ENCODE data around the gene TFCP2.

The TFCP2 gene

DNA sequence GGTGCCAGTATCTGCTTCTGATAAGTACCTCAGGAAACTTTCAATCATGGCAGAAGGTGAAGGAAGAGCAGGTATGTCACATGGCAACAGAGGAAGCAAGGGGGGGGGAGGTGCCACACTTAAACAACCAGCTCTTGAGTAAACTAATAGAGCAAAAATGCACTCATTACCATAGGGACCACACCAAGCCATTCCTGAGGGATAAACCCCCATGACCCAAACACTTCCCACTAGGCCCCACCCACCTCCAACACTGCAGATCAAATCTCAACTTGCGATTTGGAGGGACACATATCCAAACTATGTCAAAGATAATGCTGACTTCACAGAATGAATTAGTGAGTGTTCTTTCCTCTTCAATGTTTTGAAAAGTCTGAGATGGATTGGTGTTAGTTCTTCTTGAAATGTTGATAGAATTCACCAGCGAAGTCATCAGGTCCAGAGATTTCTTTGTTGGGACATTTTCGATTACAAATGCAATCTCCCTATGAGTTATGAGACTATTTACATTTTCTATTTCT lies 16.6 kb downstream of the TFCP2 start:
- no peak for DNase-seq (ENCODE audit: low read depth in 2 of 2)

DNA sequence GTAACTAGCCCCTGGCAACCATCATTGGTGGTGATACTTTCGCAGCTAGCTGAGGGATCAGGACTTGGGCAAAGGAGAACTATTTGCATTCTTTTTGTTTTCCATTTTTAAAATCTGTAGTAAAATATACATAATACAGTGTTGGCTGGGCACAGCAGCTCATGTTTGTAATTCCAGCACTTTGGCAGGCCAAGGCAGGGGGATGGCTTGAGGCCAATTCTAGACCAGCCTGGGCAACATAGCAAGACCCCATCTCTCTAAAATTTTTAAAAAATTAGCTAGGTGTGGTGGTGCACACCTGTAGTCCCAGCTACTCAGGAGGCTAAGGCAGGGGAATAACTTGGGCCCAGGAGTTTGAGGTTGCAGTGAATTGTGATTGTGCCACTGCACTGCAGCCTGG lies 20.0 kb downstream of the TFCP2 start:
- no peak for DNase-seq (ENCODE audit: low read depth in 2 of 2)

DNA sequence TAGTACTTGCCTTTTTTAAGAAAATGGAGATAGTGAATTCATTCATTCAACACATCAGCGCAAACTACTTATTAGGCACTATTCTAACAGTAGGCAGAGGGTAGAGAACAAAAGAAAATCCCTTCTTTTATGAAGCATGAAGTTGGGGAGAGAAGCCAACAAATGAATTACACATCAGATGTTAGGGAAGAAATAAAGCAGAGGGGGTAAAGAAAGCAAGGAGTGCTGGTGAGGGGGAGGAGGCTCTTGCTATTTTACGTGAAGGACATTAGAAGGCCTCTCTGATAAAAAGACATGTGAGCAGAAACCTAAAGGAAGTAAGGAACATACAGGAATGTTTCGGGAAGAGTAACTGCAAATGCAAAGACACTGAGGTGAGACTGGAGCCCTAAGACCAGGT lies 22.2 kb downstream of the TFCP2 start:
- no peak for DNase-seq (ENCODE audit: low read depth in 2 of 2)

DNA sequence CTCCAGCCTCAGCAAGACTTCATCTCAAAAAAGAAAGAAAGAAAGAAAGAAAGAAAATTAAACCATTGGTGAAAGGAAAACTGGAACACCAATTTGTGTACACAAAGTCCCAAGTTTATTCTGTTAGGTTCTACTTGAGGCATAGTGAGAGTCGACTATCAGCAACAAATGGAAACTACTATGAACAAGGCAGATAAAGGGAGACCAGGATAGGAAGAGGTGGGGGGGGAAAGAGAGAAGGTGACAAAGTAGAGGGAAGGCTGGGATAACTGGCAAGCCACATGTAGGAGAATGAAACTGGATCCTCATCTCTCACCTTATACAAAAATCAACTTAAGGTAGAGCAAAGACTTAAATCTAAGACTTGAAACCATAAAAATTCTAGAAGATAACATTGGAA lies 25.6 kb downstream of the TFCP2 start:
- DNase-seq (ENCODE audit: low read depth in 2 of 2) = no peak

DNA sequence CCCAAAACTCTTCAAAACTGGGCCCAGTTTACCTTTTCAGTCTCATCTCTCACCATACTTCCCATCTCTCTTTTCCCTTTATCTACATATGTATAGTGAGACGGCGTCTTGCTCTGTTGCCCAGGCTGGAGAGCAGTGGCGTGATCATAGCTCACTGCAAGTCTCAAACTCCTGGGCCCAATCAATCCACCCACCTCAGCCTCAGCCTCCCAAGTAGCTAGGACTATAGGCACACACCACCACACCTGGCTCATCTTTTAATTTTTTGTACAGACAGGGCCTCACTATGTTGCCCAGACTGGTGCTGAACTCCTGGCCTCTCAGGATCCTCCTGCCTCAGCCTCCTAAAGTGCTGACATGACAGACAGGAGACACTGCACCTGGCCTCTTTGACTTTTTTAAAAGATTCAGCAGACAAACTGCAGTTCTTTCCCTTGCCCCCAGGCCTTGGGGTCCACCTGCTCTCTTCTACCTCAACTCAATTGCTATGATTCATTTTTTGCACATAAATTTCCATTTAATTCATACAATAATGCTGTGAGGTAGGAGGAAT lies 33.6 kb downstream of the TFCP2 start:
- DNase-seq (ENCODE audit: low read depth in 2 of 2) = no peak

DNA sequence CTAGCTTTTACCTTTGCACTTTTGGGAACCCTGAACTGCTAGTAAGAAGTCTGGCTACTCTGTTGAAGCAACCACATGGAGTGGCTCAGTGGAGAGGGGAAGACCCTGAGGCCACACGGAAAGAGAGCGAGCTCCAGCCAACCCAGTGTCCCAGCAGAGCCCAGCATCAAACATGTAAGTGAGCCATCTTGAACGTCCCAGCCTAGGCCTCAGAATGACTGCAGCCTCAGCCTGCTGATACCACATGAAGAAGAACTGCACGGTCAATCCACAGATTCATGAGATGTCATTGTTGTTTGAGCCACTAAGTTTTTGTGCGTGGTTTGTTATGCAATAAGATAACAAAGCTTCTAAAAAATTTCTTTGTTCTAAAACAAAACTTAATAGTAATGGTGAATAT lies 40.2 kb downstream of the TFCP2 start:
- no peak for DNase-seq (ENCODE audit: low read depth in 2 of 2)

DNA sequence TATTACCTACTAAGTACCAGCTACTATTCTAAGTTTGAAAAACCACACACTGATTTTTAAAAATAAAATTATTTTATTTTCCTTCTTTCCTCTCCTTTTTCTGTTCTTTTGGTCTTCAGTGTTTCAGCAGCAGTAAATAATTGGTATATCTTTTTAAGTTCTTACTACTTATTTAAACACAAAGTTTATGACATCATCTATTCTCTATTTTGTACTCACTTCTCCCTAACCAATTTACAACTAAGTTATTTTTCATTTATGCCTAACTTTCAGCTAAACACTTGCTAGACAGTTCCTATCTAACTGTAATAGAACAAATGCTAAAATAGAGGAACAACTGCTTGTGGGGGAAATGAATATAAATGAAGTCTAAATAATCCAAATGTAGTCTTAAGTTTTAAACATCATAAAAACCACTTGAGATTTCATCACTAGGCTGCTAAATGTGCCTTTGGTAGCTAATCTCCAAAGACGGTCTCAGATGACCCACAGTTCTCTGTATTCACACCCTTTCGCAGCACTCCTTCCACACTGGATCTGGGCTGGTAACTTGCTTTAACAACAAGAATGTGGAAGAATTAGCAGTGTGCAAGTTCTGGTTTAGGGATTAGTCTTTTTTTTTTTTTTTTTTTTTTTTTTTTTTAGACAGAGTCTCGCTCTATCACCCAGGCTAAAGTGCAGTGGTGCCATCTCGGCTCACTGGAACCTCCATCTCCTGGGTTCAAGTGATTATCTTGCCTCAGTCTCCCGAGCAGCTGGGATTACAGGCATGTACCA lies 41.0 kb downstream of the TFCP2 start:
- no peak for DNase-seq (ENCODE audit: low read depth in 2 of 2)

DNA sequence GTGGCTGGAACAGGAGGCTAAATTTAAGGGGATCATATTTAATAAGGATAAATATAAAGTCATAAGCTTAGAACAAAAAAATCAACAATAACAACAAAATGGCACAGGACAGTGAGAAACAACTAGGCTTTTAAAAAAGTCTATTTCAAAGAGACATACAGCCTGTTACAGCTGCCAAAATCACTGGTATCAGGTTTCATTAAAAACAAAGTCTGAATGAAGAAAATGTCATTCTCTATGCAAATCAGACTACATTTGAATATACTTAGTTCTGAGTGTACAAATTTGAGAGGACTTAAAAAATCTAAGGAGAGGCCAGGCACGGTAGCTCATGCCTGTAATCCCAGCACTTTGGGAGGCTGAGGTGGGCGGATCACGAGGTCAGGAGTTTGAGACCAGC lies 44.0 kb downstream of the TFCP2 start:
- no peak for DNase-seq (ENCODE audit: low read depth in 2 of 2)

DNA sequence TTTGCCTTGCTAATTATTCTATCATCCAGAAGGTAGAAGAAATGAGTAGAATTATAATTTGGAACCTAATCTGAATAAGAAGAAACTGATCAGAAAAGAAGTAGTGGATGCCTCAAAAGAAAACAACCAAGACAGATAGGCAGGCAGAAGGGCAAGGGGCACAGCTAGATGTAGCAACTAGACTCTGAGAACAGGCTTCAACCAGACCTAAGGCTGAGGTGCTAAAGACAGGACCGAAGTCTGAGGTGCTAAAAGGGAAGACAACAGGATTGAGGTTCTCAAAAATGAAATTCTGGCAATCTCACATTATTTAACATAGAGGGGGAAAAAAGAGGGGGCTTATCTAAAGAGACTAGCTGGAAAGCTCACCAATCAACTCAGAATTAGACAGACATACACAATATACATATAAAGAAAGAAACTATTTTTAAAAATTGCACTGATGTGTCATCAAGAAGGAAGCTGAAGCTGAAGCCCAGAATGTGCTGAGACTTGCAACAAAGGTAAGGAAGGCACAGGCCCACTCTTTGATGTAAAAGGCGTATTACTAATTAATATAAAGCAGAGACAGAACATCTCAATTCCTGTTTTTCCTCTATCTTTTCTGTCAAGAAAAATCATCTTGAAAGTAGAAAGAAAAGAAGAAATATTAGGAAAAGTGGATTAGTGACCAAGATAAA lies 45.7 kb downstream of the TFCP2 start:
- no peak for DNase-seq (ENCODE audit: low read depth in 2 of 2)

DNA sequence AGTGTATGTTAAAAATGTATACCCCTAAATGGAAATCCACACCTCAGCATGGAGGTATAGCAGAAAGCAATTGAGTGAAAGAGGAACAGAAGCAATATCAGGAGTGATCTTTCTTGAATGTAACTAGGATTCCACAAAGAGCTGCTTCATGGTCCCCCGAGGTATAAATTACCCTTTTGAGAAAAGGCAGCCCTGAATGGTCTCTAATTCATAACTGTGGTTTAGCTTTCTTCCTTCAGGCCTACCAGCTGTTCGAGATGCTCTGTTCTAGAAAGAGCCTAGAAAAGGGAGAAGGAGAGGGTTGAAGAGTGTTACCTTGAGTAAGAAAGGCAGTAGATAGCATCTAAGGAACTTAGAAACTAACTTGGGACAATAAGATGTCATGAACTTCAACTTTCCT lies 46.6 kb downstream of the TFCP2 start:
- no peak for DNase-seq (ENCODE audit: low read depth in 2 of 2)

DNA sequence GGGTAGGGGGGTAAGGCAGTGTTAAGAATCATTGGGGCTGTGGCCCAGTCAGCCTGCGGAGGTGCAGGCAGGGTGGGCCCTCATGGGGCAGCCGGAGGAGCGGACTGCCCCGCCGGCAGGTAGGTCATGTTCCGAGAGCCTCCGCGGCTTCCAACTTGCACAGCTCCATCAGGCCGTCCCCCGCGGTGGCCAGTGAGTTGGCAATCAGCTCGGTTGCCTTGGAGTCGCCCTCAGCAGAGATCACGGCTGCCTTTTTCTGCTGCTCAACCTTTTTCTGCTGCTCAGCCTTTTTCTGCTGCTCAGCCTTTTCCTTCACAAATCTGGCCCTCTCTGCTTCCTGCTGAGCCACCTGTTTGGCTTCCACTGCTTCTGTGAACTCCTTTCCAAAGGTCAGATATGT lies 48.4 kb downstream of the TFCP2 start:
- DNase-seq (ENCODE audit: low read depth in 2 of 2) = no peak

DNA sequence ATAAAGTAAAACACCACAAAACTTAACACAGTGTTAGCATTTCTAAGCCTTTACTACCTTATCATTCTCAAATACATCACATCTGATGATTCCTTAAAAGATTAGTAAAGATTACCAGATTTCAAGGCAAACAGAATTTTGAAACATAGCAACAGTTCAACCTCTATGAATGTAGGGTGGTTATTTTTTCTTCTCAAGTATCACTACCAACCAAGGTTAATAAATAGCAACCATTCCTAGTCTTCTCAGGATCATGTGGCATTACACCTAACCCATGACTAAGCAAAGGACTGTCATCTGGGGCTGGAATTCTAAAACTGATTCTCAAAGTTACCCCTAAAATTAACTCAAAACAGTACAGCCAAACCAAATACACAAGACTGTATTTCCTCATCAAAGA lies 50.1 kb downstream of the TFCP2 start:
- no peak for DNase-seq (ENCODE audit: low read depth in 2 of 2)

DNA sequence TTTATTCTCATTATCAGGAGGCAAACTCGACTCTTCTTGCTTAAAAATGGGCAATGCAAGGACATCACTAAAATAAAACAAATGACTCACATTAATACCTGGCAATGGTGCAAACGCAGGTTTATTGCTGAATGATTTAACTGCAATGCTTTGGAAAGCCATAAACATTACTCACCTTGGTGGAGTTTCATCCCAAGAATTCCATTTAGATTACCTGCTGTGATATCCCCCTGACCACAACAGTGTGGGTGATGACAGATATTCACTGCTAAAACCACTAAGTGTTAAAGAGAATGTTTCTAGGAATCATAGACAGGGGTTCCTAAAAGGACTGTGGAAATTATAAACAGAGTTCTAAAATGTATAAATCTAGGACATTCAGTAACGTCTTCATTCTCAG lies 54.2 kb downstream of the TFCP2 start:
- no peak for DNase-seq (ENCODE audit: low read depth in 2 of 2)

DNA sequence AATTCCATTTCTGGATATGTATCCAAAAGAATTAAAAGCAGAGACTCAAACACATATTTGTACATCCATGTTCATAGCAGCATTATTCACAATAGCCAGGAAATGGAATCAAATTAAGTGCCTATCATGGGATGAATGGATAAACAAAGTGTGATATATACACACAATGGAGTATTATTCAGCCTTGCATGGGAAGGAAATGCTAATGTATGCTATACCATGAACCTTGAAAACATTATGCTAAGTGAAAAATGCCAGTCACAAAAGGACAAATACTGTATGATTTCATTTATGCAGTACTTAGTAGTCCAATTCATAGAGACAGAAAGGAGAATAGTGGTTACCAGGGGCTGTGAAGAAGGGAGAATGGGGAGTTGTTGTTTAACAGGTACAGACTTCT lies 57.4 kb downstream of the TFCP2 start:
- DNase-seq (ENCODE audit: low read depth in 2 of 2) = no peak

DNA sequence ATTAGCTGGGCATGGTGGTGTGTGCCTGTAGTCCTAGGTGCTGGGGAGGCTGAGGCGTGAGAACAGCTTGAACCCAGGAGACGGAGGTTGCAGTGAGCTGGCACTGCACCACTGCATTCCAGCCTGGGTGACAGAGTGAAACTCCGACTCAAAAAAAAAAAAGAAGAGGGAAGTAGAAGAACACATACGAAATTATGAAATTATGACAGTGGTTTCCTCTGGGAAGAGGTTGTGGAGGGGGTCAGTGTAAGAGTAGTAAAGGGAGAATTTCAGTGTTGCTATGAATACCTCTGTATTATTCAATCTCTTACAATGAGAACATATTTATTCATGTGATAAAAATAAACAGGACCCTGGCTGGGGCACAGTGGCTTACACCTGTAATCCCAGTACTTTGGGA lies 64.8 kb downstream of the TFCP2 start:
- no peak for DNase-seq (ENCODE audit: low read depth in 2 of 2)

DNA sequence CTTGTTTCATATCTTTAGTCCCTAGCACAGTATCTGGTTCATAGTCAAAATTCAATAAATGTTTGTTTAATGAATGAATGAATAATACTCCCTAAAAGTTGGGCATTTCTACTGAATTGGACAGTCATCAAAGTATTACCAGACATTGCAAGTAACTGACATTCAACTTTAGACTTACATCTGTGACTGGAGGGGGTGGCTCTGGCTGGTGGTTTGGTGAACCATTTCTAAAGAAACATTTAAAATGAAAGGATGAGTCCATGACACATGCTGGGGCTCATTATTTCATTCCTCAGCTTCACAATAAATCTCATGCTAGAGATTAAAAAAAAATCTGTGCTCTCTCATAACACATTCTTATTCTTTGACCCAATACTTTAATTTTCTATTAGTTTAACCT lies 69.0 kb downstream of the TFCP2 start:
- no peak for DNase-seq (ENCODE audit: low read depth in 2 of 2)

DNA sequence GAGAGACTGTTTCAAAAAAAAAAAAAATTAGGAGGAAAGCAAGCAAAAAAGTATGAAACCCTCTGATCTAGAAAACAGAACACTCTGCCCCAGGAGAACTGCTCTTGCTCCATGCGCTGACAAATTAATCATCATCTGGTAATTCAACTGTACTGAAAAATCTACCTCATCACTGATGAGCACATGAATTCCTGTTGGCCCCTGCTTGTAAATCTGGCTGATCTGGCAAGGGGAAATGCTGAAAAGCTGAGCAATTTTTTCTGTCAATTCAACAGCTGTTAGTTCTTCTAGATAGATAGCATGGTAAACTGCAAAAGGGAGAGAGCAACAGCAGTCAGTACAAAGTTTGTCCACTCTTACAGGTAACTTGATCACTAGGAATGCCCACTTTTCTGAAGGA lies 74.3 kb downstream of the TFCP2 start:
- DNase-seq (ENCODE audit: low read depth in 2 of 2) = no peak

DNA sequence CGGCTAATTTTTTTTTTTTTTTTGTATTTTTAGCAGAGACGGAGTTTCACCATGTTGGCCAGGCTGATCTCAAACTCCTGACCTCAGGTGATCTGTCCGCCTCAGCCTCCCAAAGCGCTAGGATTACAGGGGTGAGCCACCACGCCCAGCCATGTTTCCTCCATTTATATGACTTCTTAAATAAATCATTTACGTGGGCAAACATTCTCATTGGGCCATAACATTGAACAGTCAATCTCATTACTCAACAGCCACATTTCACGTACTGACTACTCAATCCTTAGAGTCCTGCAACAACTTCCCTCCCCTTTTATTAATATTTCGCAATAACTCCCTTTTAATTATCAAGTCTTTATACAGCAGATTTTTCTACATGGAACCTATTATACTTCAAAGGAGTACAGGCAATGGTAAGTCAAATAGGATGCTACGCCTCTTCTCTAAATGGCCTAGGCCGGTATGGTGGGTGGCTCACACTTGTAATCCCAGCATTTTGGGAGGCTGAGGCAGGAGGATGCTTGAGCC lies 82.2 kb downstream of the TFCP2 start:
- DNase-seq (ENCODE audit: low read depth in 2 of 2) = no peak

DNA sequence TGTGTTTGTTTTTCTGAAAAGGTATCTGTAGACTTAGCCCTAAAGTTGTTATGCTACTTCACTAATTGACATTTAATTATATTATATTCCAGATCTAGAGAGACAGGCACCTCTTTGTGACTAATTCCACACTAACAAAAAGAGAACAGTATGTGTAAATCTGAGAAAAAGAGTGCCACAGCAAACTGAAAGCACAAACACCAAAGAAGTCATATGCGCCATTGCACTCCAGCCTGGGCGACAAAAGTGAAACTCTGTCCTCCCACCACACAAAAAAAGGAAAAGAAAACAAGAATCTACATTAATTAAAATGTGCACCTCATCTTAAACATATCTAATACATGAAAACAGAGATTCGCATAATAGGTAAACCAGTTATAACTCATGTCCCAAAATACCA lies 85.1 kb downstream of the TFCP2 start:
- DNase-seq (ENCODE audit: low read depth in 2 of 2) = no peak

DNA sequence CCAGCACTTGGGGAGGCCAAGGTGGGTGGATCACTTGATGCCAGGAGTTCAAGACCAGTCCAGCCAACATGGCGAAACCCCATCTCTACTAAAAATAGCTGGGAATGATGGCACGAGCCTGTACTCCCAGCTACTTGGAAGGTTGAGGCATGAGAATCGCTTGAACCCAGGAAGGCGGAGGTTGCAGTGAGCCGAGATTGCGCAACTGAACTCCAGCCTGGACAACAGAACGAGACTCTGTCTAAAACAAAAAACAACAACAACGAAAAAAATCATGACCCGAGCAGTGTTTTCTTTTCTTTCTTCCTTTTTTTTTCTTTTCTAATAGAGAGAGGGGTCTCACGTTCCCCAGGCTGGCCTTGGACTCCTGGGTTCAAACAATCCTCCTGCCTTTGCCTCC lies 86.0 kb downstream of the TFCP2 start:
- DNase-seq (ENCODE audit: low read depth in 2 of 2) = no peak

DNA sequence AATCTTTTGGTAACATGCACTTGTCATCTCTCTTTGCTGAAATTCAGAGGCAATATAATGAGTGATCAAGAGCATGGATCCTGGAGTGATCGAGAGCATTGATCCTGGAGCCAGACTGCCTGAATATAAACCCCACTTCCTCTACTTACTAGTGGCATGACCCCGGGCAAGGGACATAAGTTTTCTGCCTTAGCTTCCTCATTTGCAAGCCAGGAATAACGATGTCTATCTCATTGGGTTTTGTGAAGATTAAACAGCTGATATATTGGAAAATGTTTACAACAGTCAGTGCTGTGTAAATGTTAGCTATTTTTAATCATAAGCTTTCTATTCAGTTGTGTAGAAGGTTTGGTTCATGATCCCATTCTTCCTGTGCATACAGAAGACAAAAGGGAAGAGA lies 87.2 kb downstream of the TFCP2 start:
- DNase-seq (ENCODE audit: low read depth in 2 of 2) = no peak

DNA sequence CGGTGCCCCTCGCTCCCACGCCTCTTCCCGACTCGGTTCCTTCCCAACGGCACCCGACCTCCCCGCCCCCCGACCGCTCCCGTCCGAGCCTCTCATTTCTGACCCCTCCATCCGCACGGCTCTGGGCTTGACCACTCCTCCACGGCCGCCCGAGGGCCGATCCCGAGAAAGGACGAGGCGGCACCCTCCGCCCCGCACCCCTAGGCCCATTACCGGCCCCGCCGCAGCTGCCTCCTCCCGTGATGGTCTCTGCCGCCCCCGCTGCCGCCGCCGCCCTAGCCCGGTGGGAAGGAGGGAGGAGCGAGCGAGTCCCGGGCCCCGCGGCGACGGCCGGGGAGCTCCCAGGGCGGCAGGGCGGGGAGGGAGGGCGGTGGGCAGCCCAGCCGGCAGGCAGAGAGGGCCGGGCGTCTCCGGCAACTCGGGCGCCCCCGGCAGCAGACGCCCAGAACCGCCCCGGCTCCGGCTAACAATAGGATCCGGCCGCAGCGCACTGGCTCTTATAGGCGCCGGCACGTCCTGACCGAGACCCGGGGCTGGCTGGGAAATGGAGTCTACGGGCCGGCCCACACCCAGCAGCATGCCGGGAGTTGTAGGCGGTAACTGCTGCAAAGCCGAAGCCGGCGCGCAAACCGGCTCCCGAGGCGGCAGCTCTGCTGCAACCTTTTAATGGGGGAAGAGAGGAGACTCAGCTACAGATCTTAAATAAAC lies 89.7 kb downstream of the TFCP2 start, which contains the start of gene CSRNP2:
CSRNP2 (minus strand) TSS at position 471 of the 708 bp plus-strand sequence. CDS start 7,035 bp downstream, outside the sequence.
- peak; percentile 90 to 92 for DNase-seq (ENCODE audit: low read depth in 2 of 2)
